ENCODE measurements around the gene LRIG2. TPM values are rescaled to one million over a fixed set of nuclear protein-coding genes. Genes with fewer than 3 reads are reported as not detected.
"Not testable (repeated sequence)": the region's sequence is repeated elsewhere in the genome, so short reads cannot be mapped to it uniquely, and the experiment has no call there.

The LRIG2 gene
- total RNA-seq, 1 donor = 17.4 TPM

- DNase-seq (ENCODE audit: insufficient read length, low spot score, missing footprints) = no peak
- no peaks in the 10 kb centered on the region for H3K9me3 ChIP-seq (ENCODE audit: low read depth, low read length)
- no peak overlapping the region for H3K27ac ChIP-seq (ENCODE audit: low read depth, low read length)
- no peak overlapping the region for H3K4me2 ChIP-seq (ENCODE audit: insufficient read depth, low read length)
- H2AFZ ChIP-seq (ENCODE audit: low read length) = peak overlapping the region; percentile 29
- H3K4me3 ChIP-seq (ENCODE audit: insufficient read depth, low read length) = no peak overlapping the region
- TF ChIP-seq, protein P1, sequence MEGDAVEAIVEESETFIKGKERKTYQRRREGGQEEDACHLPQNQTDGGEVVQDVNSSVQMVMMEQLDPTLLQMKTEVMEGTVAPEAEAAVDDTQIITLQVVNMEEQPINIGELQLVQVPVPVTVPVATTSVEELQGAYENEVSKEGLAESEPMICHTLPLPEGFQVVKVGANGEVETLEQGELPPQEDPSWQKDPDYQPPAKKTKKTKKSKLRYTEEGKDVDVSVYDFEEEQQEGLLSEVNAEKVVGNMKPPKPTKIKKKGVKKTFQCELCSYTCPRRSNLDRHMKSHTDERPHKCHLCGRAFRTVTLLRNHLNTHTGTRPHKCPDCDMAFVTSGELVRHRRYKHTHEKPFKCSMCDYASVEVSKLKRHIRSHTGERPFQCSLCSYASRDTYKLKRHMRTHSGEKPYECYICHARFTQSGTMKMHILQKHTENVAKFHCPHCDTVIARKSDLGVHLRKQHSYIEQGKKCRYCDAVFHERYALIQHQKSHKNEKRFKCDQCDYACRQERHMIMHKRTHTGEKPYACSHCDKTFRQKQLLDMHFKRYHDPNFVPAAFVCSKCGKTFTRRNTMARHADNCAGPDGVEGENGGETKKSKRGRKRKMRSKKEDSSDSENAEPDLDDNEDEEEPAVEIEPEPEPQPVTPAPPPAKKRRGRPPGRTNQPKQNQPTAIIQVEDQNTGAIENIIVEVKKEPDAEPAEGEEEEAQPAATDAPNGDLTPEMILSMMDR (IDR thresholded peaks at IDR 0.05; ENCODE audit: extremely low read depth, low read depth, low read length) = no peak
- no peaks in the 10 kb centered on the region for H3K27me3 ChIP-seq (ENCODE audit: insufficient read depth, low read length)
- H3K36me3 ChIP-seq (ENCODE audit: insufficient read depth, low read length) = no peaks in the 10 kb centered on the region
- no peaks in the 10 kb centered on the region for H3K4me1 ChIP-seq (ENCODE audit: insufficient read depth, low read length)
- H4K20me1 ChIP-seq (ENCODE audit: insufficient read depth, low read length) = no peaks in the 10 kb centered on the region
- H3K79me2 ChIP-seq (ENCODE audit: insufficient read depth, low read length) = no peaks in the 10 kb centered on the region
Measured at GRCh38 chr1:113053344-113054126, 19.5 kb upstream of the LRIG2 start.

- Histone ChIP-seq H3K27me3 (ENCODE audit: insufficient read depth, low read length) (no peaks in the 10 kb centered on the region), H3K4me1 (ENCODE audit: insufficient read depth, low read length) (no peaks in the 10 kb centered on the region), H3K27ac (ENCODE audit: low read depth, low read length) (no peak overlapping the region), H3K4me3 (ENCODE audit: insufficient read depth, low read length) (no peak overlapping the region), H3K4me2 (ENCODE audit: insufficient read depth, low read length) (no peak overlapping the region), H3K79me2 (ENCODE audit: insufficient read depth, low read length) (no peaks in the 10 kb centered on the region), H3K9me3 (ENCODE audit: low read depth, low read length) (no peaks in the 10 kb centered on the region), H2AFZ (ENCODE audit: low read length) (no peak overlapping the region), H3K36me3 (ENCODE audit: insufficient read depth, low read length) (no peaks in the 10 kb centered on the region), H4K20me1 (ENCODE audit: insufficient read depth, low read length) (no peaks in the 10 kb centered on the region)
- TF ChIP-seq, protein P1 (IDR thresholded peaks at IDR 0.05; ENCODE audit: extremely low read depth, low read depth, low read length) = no peak
- DNase-seq (ENCODE audit: insufficient read length, low spot score, missing footprints) = no peak
Measured at GRCh38 chr1:113055570-113055969, 17.4 kb upstream of the LRIG2 start.

GRCh38 chr1:113057006-113057405 is 16.0 kb upstream of the LRIG2 start:
- no peaks in the 10 kb centered on the region for H3K27me3 ChIP-seq (ENCODE audit: insufficient read depth, low read length)
- DNase-seq (ENCODE audit: insufficient read length, low spot score, missing footprints) = no peak
- no peaks in the 10 kb centered on the region for H4K20me1 ChIP-seq (ENCODE audit: insufficient read depth, low read length)
- H3K4me2 ChIP-seq (ENCODE audit: insufficient read depth, low read length) = no peak overlapping the region
- no peak overlapping the region for H2AFZ ChIP-seq (ENCODE audit: low read length)
- no peaks in the 10 kb centered on the region for H3K79me2 ChIP-seq (ENCODE audit: insufficient read depth, low read length)
- TF ChIP-seq, protein P1 (IDR thresholded peaks at IDR 0.05; ENCODE audit: extremely low read depth, low read depth, low read length) = no peak
- H3K9me3 ChIP-seq (ENCODE audit: low read depth, low read length) = no peaks in the 10 kb centered on the region
- H3K27ac ChIP-seq (ENCODE audit: low read depth, low read length) = no peak overlapping the region
- H3K4me1 ChIP-seq (ENCODE audit: insufficient read depth, low read length) = no peaks in the 10 kb centered on the region
- no peak overlapping the region for H3K4me3 ChIP-seq (ENCODE audit: insufficient read depth, low read length)
- H3K36me3 ChIP-seq (ENCODE audit: insufficient read depth, low read length) = no peaks in the 10 kb centered on the region

DNA sequence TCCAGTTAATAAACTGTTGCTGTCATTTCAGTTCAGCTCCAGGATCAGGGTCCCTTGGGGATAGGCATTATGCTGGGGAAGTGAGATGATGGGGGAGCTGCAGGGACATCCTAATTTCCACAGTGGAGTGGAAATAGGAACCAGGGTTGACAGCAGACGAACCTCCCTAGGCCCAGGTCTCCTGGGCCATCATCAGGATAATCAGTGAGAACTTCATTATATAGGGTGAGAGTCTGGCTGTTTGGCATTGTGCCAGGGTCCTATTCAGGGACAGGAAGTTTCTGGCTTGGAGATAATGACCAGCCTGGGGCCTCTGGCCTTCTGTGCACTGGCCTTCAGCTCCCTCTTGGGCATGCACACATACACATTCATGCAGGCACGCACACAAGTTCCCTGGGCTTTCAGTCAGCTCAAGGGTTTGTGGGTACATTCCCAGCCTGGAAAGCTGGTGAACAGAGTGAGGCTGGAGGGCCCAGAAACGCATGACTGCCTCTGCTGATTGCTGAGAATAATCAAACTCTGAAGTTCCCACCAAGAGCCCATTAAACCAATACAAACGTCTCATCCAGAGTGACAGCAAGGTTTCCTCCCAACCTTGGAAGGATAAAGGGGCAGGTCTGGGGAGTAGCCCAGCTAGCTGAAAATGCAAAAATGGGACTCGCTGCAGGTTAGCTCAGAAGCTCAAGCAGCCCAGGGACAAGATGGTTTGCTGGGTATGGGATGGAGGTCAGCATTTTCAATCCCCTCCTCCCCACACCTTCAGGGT is 13.9 kb upstream of the LRIG2 start:
- no peak overlapping the region for H3K27ac ChIP-seq (ENCODE audit: low read depth, low read length)
- no peaks in the 10 kb centered on the region for H3K27me3 ChIP-seq (ENCODE audit: insufficient read depth, low read length)
- H3K36me3 ChIP-seq (ENCODE audit: insufficient read depth, low read length) = no peaks in the 10 kb centered on the region
- no peaks in the 10 kb centered on the region for H3K4me1 ChIP-seq (ENCODE audit: insufficient read depth, low read length)
- H3K4me2 ChIP-seq (ENCODE audit: insufficient read depth, low read length) = no peak overlapping the region
- no peak overlapping the region for H2AFZ ChIP-seq (ENCODE audit: low read length)
- H3K4me3 ChIP-seq (ENCODE audit: insufficient read depth, low read length) = no peak overlapping the region
- no peaks in the 10 kb centered on the region for H3K9me3 ChIP-seq (ENCODE audit: low read depth, low read length)
- DNase-seq (ENCODE audit: insufficient read length, low spot score, missing footprints) = no peak
- H3K79me2 ChIP-seq (ENCODE audit: insufficient read depth, low read length) = no peaks in the 10 kb centered on the region
- TF ChIP-seq, protein P1 (IDR thresholded peaks at IDR 0.05; ENCODE audit: extremely low read depth, low read depth, low read length) = no peak
- no peaks in the 10 kb centered on the region for H4K20me1 ChIP-seq (ENCODE audit: insufficient read depth, low read length)

DNA sequence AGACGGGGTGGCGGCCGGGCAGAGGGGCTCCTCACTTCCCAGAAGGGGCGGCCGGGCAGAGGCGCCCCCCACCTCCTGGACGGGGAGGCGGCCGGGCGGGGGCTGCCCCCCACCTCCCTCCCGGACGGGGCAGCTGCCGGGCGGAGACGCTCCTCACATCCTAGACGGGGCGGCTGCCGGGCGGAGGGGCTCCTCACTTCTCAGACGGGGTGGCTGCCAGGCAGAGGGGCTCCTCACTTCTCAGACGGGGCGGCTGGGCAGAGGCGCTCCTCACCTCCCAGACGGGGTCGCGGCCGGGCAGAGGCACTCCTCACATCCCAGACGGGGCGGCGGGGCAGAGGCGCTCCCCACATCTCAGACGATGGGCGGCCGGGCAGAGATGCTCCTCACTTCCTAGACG is 9.5 kb upstream of the LRIG2 start:
- not testable (repeated sequence) for H3K4me1 ChIP-seq (ENCODE audit: insufficient read depth, low read length); H3K79me2 ChIP-seq (ENCODE audit: insufficient read depth, low read length); H3K9me3 ChIP-seq (ENCODE audit: low read depth, low read length); DNase-seq (ENCODE audit: insufficient read length, low spot score, missing footprints); H3K4me2 ChIP-seq (ENCODE audit: insufficient read depth, low read length); H3K36me3 ChIP-seq (ENCODE audit: insufficient read depth, low read length); H4K20me1 ChIP-seq (ENCODE audit: insufficient read depth, low read length); H3K4me3 ChIP-seq (ENCODE audit: insufficient read depth, low read length); H2AFZ ChIP-seq (ENCODE audit: low read length); H3K27ac ChIP-seq (ENCODE audit: low read depth, low read length); H3K27me3 ChIP-seq (ENCODE audit: insufficient read depth, low read length)
